ENCODE data around the gene DIP2C. TPM values are rescaled to one million over a fixed set of nuclear protein-coding genes. Genes with fewer than 3 reads are reported as not detected.

Gene DIP2C
- total RNA-seq, 2 donors from 2014 or later, result 13.0 to 13.7 TPM

DNA sequence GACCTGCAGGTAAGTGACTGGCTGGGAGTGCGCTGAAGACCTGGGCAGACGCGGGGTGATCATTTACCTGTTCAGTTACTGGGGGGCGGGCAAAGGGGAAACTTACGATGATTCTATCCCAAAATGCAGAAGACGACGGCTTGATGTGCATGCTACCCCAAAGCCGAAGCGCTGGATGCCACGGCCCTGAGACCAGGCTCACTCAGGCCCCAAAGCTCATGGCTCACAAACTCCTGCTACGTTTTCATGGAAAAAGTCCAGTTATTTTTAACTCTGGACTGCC is 200.6 kb downstream of the DIP2C start:
- Mint-ChIP-seq H3K9me3 (no peaks in the 10 kb centered on the region), H3K27me3 (ENCODE audit: insufficient read depth) (no peaks in the 10 kb centered on the region), H3K4me3 (no peak overlapping the region), H3K27ac (no peak overlapping the region), H3K36me3 (ENCODE audit: low read depth) (peaks cover 3% of the 10 kb centered on the region), H3K4me1 (peaks cover 23% of the 10 kb centered on the region)
- peaks cover 8% of the 10 kb centered on the region for H3K36me3 ChIP-seq (ENCODE audit: control insufficient read depth, insufficient read depth, low read length)
- peaks cover 18% of the 10 kb centered on the region for H3K27me3 ChIP-seq (ENCODE audit: control insufficient read depth, insufficient read depth, low read length, poor library complexity, severe bottlenecking)
- 95 to 98% methylated on average over 11 of the region's 11 CpGs for WGBS, 2 experiments (ENCODE audit: insufficient coverage in 1 of 2, insufficient read length in 1 of 2)
- TF ChIP-seq, protein P1, sequence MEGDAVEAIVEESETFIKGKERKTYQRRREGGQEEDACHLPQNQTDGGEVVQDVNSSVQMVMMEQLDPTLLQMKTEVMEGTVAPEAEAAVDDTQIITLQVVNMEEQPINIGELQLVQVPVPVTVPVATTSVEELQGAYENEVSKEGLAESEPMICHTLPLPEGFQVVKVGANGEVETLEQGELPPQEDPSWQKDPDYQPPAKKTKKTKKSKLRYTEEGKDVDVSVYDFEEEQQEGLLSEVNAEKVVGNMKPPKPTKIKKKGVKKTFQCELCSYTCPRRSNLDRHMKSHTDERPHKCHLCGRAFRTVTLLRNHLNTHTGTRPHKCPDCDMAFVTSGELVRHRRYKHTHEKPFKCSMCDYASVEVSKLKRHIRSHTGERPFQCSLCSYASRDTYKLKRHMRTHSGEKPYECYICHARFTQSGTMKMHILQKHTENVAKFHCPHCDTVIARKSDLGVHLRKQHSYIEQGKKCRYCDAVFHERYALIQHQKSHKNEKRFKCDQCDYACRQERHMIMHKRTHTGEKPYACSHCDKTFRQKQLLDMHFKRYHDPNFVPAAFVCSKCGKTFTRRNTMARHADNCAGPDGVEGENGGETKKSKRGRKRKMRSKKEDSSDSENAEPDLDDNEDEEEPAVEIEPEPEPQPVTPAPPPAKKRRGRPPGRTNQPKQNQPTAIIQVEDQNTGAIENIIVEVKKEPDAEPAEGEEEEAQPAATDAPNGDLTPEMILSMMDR (conservative IDR thresholded peaks at IDR 0.05), result no peak
- no peak overlapping the region for H3K9ac ChIP-seq (ENCODE audit: extremely low read depth, low read length, poor library complexity, severe bottlenecking)
- H3K9me3 ChIP-seq (ENCODE audit: control insufficient read depth, low read length), result no peaks in the 10 kb centered on the region
- H3K4me3 ChIP-seq (ENCODE audit: low read length), result no peak overlapping the region
- H3K27ac ChIP-seq (ENCODE audit: low read depth, low read length), result no peak overlapping the region
- no peaks in the 10 kb centered on the region for H3K4me1 ChIP-seq (ENCODE audit: control insufficient read depth, insufficient read depth, low read length)
- DNase-seq, result no peak

DNA sequence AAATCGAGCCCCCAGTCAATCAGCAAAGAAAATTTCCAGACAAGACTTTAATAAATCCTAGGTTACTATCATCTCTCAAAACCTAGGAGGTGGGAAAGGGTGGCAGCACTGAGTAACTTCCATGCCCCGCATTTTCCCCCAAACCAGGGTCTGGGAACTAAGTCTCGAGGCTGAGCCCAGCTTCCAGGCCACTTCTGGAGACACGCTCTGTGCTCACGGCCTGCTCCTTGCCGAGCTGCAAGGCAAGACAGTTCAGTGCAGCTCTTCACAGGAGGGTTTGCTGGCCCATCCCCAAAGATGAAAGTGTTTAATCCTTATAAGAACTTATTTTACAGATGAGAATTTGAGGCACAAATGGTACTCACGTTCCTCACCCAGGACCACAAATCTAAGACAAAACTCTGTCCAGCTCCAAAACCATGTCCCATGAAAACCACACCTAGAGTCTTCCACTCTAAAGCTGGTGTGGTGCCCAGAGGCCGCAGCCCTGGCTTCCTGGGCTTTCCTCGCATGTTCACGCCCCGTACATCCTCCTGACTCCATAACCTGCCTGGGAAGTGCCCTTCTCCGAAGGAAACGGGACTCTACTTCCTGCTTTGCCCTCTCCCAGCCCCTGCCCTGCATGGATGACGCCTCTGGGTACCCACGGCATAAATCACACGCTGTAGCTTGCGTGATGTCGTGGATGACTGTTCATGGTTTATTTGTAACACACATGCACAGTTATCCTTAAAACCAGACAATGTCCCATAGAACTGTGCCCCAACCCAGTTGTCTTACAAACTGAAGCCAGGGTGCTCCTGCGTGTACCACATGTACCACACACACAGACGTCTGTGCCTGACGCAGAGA is 201.2 kb downstream of the DIP2C start:
- Mint-ChIP-seq H3K27ac (no peak overlapping the region), H3K4me1 (peaks cover 21% of the 10 kb centered on the region), H3K36me3 (ENCODE audit: low read depth) (peaks cover 4% of the 10 kb centered on the region), H3K27me3 (ENCODE audit: insufficient read depth) (no peaks in the 10 kb centered on the region), H3K9me3 (no peaks in the 10 kb centered on the region), H3K4me3 (no peak overlapping the region)
- Histone ChIP-seq H3K4me3 (ENCODE audit: low read length) (no peak overlapping the region), H3K27ac (ENCODE audit: low read depth, low read length) (no peak overlapping the region), H3K27me3 (ENCODE audit: control insufficient read depth, insufficient read depth, low read length, poor library complexity, severe bottlenecking) (peaks cover 18% of the 10 kb centered on the region), H3K9me3 (ENCODE audit: control insufficient read depth, low read length) (no peaks in the 10 kb centered on the region), H3K36me3 (ENCODE audit: control insufficient read depth, insufficient read depth, low read length) (peaks cover 9% of the 10 kb centered on the region), H3K4me1 (ENCODE audit: control insufficient read depth, insufficient read depth, low read length) (no peaks in the 10 kb centered on the region), H3K9ac (ENCODE audit: extremely low read depth, low read length, poor library complexity, severe bottlenecking) (no peak overlapping the region)
- 95 to 99% methylated on average over 20 to 21 of the region's 21 CpGs for WGBS, 2 experiments (ENCODE audit: insufficient coverage in 1 of 2, insufficient read length in 1 of 2)
- TF ChIP-seq, protein P1 (conservative IDR thresholded peaks at IDR 0.05), result peak; percentile 18
- peak; percentile 43 for DNase-seq

DNA sequence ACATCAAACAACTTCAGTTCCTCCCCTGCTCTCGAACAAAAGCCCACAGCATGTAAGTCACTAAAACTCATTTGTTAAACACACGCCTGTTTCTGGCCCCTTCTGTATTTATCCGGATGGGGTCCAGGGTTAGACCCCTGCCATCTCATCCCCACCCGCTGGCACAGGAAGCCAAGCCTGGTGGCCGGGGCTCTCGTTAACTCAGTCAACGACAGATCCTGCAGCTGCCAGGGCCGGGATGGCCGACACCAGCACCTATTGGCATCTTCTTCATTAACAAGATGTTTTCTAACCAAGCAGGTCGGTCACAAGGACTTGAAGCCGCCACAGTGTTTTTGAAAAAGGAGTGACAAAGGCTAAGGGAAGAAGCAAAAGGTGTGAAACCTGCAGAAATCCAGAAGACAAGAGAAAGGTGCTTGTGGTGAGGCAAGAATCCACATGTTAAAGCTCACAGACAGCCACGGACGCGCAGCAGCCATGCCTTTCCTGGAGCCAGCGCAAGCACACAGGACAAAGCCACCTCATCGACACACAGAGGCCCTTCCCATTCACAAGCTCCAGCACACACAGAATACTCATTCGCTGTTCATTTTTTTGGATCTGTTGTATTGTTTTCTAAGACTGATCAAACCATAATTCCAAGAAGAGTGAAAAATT is 202.7 kb downstream of the DIP2C start:
- peaks cover 10% of the 10 kb centered on the region for H3K36me3 Mint-ChIP-seq (ENCODE audit: low read depth)
- H3K4me1 Mint-ChIP-seq, result peaks cover 9% of the 10 kb centered on the region
- peaks cover 9% of the 10 kb centered on the region for H3K36me3 ChIP-seq (ENCODE audit: control insufficient read depth, insufficient read depth, low read length)
- H3K4me3 ChIP-seq (ENCODE audit: low read length), result no peak overlapping the region
- peak; percentile 47 for DNase-seq
- 66 to 79% methylated on average over 7 to 17 of the region's 17 CpGs for WGBS, 2 experiments (ENCODE audit: insufficient coverage in 1 of 2, insufficient read length in 1 of 2)
- H3K9ac ChIP-seq (ENCODE audit: extremely low read depth, low read length, poor library complexity, severe bottlenecking), result no peak overlapping the region
- no peaks in the 10 kb centered on the region for H3K9me3 ChIP-seq (ENCODE audit: control insufficient read depth, low read length)
- no peak overlapping the region for H3K4me3 Mint-ChIP-seq
- H3K4me1 ChIP-seq (ENCODE audit: control insufficient read depth, insufficient read depth, low read length), result no peaks in the 10 kb centered on the region
- no peak overlapping the region for H3K27ac Mint-ChIP-seq
- no peak overlapping the region for H3K27ac ChIP-seq (ENCODE audit: low read depth, low read length)
- H3K27me3 ChIP-seq (ENCODE audit: control insufficient read depth, insufficient read depth, low read length, poor library complexity, severe bottlenecking), result peaks cover 18% of the 10 kb centered on the region
- TF ChIP-seq, protein P1 (conservative IDR thresholded peaks at IDR 0.05), result no peak
- no peaks in the 10 kb centered on the region for H3K9me3 Mint-ChIP-seq
- H3K27me3 Mint-ChIP-seq (ENCODE audit: insufficient read depth), result no peaks in the 10 kb centered on the region
